ENCODE data around the gene USHBP1.

USHBP1 gene

DNA sequence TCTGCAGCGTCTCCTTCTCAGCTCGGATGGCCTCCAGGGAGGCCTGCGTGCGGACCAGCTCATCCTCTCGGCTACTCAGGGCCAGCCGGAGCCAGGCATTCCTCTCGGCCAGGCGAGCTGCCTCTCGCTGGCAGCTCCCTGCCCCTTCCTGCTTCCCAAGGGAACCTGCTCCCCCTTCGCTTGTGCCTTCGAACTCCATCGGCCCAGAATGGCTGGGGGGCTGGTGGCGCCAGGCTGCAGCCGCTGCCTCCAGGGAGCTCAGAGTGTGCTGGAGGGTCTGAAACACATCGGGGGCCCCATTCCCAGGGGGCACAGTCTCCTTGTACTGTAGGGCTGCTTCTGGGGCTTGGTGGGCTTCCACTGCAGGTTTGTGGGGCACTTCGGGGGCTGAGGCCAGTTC lies 2.0 kb downstream of the USHBP1 start:
- no peak for DNase-seq (ENCODE audit: low read depth)

DNA sequence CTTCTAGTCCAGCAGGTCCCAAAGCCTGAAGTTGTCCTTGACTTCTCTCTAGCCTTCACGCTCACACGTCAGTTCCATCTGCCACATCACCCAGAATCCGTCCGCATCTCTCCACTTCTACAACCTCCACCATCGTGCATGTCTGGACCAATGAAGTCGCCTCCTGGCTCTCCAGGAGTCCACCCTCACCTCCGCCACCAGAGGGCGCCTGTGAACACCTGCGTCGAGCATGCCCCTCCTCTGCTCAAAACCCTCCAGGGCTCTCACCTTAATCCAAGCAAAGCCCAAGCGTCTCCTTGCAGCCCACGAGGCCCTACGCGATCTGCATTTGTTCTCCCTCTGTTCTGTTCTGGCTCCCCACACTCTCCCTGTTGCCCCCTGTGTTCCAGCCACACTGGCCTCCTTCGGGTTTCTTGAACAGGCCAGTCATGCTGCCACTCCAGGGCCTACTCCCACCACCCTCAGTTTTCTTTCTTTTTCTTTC lies 3.7 kb downstream of the USHBP1 start:
- DNase-seq (ENCODE audit: low read depth): no peak

- no peak for DNase-seq (ENCODE audit: low read depth)
These were observed 4.6 kb downstream of the USHBP1 start for GRCh38 chr19:17259934-17260333.

DNA sequence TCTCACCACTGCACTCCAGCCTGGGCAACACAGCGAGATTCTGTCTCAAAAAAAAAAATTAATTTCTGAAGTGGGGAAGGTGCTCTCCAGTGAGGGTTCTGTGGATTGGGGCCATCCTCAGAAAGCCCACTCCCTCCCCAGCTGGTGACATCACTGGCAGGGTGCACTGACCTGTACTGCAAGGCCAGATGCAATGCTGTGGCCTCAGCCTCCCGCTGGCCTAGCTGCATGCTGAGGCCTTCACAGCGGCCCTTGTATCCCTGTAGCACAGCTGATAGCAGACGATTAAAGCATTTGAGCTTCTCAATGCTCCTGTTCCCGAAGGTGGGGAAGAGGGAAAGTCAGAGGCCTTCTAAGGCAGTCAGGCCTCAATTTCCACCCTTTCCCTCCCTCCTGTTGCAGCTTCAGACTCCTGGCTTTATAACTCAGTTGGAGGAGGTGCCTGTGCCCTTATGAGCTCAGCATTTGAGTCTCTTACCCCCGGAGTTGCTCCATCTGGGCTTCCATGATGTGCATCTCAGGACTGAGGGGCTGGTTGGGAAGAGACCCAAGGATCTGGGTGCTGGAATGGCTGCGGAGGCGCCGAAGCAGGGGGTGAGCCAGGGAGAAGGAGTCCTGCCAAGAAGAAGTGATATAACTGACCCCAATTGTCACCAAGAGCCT lies 5.3 kb downstream of the USHBP1 start:
- DNase-seq (ENCODE audit: low read depth): no peak

- DNase-seq (ENCODE audit: low read depth): no peak
These were observed 8.4 kb downstream of the USHBP1 start for GRCh38 chr19:17256130-17256529.

DNA sequence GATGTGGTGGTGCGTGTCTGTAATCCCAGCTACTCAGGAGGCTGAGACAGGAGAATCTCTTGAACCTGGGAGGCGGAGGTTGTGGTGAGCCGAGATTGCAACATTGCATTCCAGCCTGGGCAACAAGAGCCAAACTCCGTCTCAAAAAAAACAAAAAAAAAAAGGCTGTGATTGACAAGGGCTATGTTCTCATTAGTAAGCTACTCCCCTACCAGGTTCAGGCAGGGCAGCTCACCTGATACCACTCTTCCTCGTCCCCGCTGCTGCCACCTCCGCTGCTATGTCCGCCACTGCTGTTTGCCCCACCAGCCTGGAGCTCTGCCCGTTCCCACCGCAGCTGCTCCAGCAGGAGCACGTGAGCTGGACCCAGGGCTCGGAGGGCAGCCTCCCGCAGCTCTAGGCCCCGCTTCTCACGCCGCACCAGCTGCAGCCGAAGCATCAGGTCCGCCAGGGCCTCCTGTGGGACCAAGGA lies 9.4 kb downstream of the USHBP1 start:
- no peak for DNase-seq (ENCODE audit: low read depth)

DNA sequence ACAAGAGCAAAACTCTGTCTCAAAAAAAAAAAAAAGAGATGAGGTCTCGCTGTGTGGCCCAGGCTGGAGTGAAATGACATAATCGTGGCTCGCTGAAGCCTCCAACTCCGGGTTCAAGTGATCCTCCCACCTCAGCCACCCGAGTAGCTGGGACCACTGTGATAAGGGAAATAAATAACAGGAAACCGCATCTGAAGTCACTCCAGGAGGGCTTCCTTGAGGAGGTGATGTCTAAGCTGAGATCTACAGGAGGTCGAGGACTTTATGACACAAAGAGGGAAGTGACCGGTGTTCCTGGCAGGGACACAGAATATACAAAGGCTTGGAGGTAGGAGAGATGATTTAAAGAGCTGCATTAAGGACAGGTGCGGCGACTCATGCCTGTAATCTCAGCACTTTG lies 9.9 kb downstream of the USHBP1 start:
- DNase-seq (ENCODE audit: low read depth): no peak

DNA sequence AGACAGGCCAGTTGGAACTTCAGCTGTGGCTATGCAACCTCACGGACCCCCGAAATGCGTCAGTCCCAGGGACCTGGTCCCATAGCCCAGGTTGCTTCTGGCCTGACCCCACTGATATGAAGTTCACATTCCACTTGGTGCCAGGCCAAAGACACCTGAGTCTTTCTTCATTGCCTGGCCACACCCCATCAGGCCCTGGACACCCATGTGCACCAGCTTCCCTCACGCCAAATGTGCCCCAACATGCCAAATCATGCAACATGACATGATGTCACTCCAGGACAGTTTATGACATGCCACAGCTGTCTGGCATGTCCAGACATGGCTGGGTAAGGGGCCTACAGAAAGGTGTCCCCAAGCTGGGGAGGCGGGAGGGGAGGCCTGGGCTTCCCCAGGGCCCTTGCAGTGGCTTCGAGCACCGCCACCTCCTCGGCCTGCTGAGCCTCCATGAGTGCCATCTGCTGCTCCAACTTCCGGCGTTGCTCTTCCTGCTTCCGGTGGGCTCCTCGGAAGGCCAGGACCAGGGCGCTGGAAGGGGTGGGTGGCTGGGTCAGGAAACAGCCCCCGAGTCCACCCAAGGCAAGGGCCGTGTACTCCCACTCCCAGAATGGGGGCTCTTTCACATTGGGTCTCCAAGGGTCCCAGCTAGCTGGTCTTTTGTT lies 14.5 kb downstream of the USHBP1 start:
- DNase-seq (ENCODE audit: low read depth): no peak

DNA sequence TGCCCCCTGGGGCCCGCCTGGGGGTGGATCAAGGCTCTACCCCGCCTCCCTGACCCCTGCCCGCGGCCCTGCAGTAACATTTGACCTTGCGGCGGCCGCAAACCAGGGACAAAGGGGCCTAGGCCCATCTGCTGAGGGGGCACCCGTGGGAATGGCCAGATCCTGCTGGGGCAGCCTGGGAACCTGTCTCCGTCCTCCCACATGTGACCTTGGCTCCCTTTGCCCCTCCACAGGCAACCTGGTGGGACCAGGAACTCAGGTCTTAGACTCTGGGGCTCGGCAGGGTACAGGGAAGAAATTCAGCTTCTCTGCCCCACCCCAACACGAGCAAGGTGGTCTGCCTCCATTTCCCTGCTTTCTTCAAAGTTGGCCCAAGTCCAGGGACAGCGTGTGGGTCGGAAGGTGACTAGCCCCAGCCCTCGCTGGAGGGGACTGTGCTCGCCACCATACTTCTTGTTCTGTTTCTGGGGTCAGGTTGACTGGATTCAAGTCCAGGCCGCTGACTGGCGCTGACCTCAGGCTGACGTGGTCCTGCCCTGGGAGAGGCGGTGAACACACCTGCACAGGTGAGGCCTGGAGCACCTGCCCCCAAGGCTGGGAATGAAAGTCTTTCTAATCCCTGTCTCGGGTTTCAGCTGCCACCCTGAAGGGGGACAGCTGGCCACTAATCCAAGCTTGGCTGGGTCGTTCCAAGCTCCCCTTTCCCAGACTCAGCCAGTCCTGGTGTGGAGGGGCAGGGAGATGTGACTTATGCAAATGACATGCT lies 16.4 kb downstream of the USHBP1 start:
- no peak for DNase-seq (ENCODE audit: low read depth)

- DNase-seq (ENCODE audit: low read depth): no peak
These were observed 17.7 kb downstream of the USHBP1 start for GRCh38 chr19:17246681-17247425.

DNA sequence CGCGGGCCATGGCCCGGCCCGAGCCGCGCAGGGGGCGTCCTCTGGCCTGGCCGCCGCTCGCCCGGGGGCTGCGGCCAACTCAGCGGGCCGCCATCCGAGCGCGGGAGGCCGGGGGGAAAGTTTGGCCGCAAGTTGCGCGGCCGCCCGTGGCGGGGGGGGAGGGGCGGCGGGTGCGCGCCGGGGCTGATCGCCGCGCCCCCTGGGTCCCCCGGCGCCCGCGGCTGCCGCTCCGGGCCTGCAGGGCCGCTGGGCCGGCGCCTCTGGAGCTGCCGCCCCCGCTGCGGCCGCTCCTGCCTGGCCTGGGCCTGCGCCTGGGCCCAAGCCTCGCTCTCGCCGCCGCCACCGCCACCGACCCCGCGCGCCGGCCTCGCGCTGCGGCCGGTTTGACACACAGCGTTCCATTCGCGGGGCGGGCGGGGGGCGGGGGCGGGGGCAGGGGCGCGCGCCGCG lies 19.0 kb downstream of the USHBP1 start, which contains the start of gene NR2F6:
NR2F6 (minus strand) TSS at position 385 of the 450 bp plus-strand sequence. CDS start 699 bp downstream, outside the sequence.
- no peak for DNase-seq (ENCODE audit: low read depth)

- no peak for DNase-seq (ENCODE audit: low read depth)
These were observed 19.7 kb downstream of the USHBP1 start for GRCh38 chr19:17244618-17245534.

DNA sequence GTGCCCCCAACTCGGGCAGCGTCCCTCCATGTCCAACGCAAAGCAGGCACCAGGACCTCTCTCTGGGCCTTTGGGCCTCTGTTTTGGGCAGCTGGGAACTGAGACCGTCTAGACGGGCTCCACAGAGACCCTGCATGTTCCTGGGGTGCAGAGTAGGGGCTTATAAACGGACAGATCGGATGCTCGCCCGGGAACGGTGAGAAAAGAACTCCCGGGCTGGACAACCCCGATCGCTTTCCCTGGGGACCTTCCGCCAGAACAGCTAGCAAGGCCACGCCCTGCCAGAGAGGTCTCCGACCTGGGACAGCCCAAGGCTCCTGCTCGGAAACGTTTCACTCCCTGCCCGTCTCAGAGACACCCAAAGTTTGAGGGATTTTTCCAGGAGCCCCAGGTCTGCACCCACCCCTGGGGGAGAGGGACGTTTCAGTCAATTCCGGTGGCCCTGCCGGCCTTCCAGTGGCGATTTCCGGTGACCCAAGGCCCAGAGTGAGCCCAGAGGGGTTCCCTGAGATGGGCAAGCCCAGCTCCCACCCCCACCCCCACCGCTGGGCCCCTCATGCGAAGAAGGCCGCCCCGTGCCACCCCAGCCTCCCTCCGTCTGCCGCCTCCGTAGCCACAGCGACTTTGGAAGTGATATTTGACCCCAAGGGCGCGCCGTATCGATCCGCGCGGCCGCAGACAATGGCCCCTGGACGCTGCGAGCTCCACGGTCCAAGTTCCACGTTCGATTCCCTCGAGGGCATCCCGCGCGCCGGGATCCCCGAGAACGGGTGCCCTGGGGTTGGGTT lies 20.5 kb downstream of the USHBP1 start:
- DNase-seq (ENCODE audit: low read depth): no peak

- no peak for DNase-seq (ENCODE audit: low read depth)
These were observed 21.2 kb downstream of the USHBP1 start for GRCh38 chr19:17243211-17243829.

DNA sequence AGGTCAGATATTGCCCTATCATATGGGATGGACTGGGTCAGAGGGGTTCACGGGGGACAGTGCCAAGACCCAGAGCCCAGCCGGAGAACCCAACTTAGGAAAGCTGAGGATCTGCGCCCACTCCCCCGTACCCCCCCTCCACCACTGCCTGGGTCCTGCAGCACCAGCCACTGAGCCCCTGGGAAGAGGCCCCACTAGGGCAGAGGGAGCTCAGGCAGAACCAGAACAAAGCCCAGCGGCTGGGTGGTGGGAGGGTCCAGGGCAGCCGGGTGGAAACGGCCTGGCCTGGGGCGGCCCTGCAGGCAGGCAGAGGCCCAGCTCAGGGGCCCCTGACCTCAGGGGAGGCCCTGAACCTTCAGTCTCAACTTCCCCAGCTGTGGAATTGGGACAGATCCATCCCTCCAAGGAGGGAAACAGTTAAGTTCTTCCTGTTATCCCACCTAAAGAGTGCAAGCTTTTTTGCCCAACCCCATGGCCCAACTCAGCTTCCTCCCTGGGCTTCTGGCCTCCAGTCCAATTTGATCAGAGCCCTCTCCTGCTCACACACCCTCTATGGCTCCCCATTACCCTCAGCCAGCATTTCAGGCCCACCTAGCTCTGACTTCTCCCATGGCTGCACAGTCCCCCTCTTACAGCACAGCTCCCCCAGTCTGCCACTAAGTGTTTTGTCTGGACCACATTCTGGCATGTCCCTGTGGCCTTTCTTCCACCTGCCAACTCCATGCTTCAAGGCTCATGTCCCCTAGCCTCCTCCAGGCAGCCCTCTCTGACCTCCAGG lies 21.9 kb downstream of the USHBP1 start:
- DNase-seq (ENCODE audit: low read depth): no peak

GRCh38 chr19:17240826-17241399 lies 23.6 kb downstream of the USHBP1 start:
- no peak for DNase-seq (ENCODE audit: low read depth)

GRCh38 chr19:17240062-17240752 lies 24.3 kb downstream of the USHBP1 start:
- no peak for DNase-seq (ENCODE audit: low read depth)
